GM19397 (cell line): ENCODE results near the gene RAB24.
"Not testable (repeated sequence)": the region's sequence is repeated elsewhere in the genome, so short reads cannot be mapped to it uniquely, and the experiment has no call there.

Experiments used
- ATAC-seq: cut with Tn5 transposase; IDR thresholded peaks from one replicate; pipeline ENCODE4 v1.9.1; 2021; ENCODE audit warnings: mild to moderate bottlenecking, moderate library complexity; ENCODE audit not compliant: unreplicated experiment

Gene RAB24

GRCh38 chr5:177296581-177296980 lies 6.9 kb downstream of the RAB24 start:
- ATAC-seq, result no peak

GRCh38 chr5:177295924-177296323 lies 7.6 kb downstream of the RAB24 start:
- no peak for ATAC-seq

- ATAC-seq, result no peak
Measured at GRCh38 chr5:177294632-177295031, 8.9 kb downstream of the RAB24 start.

DNA sequence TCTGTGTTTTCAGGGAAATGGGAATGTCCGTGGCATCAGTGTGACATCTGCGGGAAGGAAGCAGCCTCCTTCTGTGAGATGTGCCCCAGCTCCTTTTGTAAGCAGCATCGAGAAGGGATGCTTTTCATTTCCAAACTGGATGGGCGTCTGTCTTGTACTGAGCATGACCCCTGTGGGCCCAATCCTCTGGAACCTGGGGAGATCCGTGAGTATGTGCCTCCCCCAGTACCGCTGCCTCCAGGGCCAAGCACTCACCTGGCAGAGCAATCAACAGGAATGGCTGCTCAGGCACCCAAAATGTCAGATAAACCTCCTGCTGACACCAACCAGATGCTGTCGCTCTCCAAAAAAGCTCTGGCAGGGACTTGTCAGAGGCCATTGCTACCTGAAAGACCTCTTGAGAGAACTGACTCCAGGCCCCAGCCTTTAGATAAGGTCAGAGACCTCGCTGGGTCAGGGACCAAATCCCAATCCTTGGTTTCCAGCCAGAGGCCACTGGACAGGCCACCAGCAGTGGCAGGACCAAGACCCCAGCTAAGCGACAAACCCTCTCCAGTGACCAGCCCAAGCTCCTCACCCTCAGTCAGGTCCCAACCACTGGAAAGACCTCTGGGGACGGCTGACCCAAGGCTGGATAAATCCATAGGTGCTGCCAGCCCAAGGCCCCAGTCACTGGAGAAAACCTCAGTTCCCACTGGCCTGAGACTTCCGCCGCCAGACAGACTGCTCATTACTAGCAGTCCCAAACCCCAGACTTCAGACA lies 9.5 kb downstream of the RAB24 start:
- no peak for ATAC-seq

GRCh38 chr5:177291735-177292134 lies 11.8 kb downstream of the RAB24 start:
- ATAC-seq, result no peak

DNA sequence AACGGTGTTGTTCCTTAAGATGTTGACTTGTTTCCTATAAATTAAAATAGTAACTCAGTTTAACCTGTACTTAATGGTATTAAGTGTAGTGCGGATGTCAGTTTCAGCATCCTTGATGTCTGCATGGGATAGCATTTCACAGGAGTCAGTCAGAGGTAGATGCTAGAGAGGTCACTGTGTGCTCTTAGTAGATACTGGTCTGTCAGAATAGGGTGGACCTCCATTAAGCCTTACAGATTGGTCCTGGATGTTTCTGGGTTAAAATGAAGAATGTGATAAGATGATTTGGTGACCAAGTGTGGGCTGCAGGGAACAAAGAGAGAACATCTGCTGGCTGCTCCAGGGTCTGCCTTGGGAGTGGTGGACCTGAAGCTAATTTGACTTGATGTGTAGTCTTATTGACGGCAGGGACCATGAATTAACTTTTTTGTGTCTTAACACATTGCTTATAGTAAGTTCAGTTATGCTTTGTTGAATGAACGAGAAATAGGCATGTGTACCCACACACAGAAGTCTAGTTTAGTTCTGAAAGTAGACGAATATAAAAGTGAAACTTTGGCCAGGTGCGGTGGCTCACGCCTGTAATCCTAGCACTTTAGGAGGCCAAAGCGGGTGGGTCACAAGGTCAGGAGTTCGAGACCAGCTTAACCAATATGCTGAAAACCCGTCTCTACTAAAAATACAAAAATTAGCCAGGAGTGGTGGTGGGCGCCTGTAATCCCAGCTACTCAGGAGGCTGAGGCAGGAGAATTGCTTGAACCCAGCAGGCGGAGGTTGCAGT lies 12.5 kb downstream of the RAB24 start:
- ATAC-seq, result no peak

DNA sequence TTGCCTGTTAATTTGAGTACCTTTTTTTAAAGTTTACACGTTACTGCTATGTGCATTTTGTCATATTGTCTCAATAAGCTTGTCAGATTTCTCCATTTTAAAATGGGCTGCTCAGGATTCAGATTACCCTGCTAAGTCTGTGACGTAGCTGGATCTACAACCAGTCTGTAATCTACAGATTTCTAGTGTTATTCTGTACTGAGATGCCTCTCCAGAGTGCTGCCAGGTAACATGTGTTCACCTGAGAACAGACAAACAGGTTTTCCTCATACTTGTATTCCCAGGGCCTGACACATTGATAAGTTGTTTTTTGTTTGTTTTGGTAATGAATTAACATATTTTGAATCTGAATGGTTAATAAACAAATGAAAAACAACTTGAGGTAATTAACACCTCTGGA lies 15.3 kb downstream of the RAB24 start:
- no peak for ATAC-seq

- no peak for ATAC-seq
Measured at GRCh38 chr5:177276886-177277285, 26.6 kb downstream of the RAB24 start.

DNA sequence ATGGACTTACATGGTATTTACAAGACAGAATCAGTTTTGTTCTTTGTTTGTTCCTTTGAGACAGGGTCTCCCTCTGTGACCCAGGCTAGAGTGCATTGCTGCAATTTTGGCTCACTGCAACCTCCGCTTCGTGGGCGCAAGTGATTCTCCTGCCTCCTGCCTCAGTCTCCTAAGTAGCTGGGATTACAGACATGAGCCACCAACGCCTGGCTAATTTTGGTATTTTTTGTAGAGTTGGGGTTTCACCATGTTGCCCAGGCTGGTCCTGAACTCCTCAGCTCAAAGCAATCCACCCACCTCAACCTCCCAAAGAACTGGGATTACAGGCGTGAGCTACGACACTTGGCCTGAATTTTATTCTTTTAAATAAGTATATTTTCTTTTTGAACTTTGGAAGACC lies 27.6 kb downstream of the RAB24 start:
- ATAC-seq, result no peak

DNA sequence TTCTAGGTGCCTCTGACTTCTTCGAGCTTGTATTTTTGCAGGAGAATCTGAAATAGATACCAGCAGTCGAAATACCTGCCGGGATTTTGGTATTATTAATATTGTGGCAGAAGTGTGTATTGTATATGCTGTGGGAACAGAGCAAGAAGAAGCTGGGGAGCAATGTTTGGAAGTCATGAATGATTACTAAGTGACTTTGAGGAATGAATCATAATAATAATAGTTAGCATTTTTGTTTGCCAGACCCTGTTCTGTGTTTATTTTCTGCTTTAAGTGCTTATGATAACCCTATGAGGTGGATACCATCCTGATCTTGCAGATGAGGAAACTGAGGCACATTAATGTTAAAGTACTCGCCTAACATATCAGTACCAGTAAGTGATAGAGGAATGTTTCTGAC lies 32.4 kb downstream of the RAB24 start:
- no peak for ATAC-seq

- no peak for ATAC-seq
Measured at GRCh38 chr5:177270653-177271052, 32.9 kb downstream of the RAB24 start.

- ATAC-seq, result no peak
Measured at GRCh38 chr5:177269976-177270375, 33.5 kb downstream of the RAB24 start.

GRCh38 chr5:177269232-177269895 lies 34.2 kb downstream of the RAB24 start:
- ATAC-seq, result no peak

GRCh38 chr5:177265395-177265794 lies 38.1 kb downstream of the RAB24 start:
- no peak for ATAC-seq

DNA sequence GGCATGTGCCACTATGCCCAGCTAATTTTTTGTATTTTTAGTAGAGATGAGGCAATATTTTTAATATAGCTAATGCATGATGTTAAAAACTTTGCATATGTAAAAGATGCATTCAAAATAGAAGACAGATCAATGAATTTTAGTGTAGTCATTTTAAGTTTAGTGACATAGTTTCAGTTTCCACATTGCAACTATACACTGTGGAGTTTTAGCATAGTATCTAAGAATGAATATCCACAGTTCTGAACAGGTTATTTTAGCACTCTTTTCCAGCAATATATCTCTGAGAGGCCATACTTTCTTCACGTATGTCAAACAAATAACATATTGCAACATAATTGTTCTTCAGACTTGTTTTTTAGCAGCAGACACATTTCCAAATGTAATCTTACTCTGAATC lies 39.3 kb downstream of the RAB24 start:
- ATAC-seq, result no peak

DNA sequence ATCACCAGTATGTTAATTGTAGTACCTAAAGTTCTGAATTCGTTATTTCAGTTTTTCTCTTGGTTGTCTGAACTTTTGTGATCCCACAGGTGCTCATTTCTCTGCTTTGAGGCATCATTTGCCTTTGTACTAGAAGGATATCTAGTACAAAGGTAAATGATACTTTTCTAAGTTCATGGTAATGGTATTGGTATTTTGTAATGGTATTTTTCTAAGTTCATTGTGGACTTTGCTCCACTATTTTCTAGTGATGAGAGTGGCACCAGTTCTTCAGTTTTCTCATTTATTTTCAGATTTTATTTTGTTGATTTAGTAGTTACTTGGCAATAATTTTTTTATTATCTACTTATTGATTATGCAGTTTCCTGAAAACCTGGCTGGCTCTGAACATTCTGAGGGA lies 42.0 kb downstream of the RAB24 start:
- no peak for ATAC-seq

GRCh38 chr5:177260961-177261360 lies 42.6 kb downstream of the RAB24 start:
- no peak for ATAC-seq

- ATAC-seq, result not testable (repeated sequence)
Measured at GRCh38 chr5:177258711-177259110, 44.8 kb downstream of the RAB24 start.

GRCh38 chr5:177256296-177256695 lies 47.2 kb downstream of the RAB24 start:
- ATAC-seq, result no peak

DNA sequence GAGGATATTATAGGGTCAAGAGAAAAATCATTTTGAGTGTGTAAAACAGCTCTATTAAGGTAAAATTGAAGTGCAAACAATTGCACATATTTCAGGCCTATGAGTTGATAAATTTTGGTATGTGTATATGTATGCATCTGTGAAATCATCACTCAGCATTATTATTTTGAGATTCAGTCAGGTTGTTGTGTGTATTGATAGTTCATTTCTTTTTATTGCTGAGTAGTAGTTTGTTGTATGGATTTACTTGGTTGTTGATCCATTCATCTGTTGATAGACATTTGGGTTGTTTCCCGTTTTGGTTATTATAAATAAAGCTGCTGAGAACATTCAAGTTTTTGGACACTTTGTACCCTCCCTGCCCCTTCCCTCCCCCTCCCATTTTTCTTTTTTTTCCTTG lies 50.3 kb downstream of the RAB24 start:
- no peak for ATAC-seq
